DOHH2 (cell line): ENCODE measurements around the gene AP1AR.

ENCODE experiments used
- H3F3A ChIP-seq: fragments of 200-600 bp; sonication (generic), shearing (Covaris generic); 2 replicates; pipeline ENCODE4 v1.6.0; 2016; ENCODE audit warnings: antibody characterized with exemption, mild to moderate bottlenecking; ENCODE audit not compliant: control insufficient read depth, insufficient read depth
- H3K27ac ChIP-seq: fragments of 200-600 bp; sonication (generic); 2 replicates; pipeline ENCODE4 v1.5.1; 2014; ENCODE audit warnings: low read depth, mild to moderate bottlenecking, low read length, moderate library complexity
- H3K27me3 ChIP-seq: fragments of 200-600 bp; sonication (generic); 2 replicates; pipeline ENCODE4 v1.6.1; 2014; ENCODE audit warnings: mild to moderate bottlenecking, low read length, mixed read lengths; ENCODE audit not compliant: control insufficient read depth
- H3K36me3 ChIP-seq: fragments of 200-600 bp; sonication (generic); 2 replicates; pipeline ENCODE4 v1.6.1; 2014; ENCODE audit warnings: mild to moderate bottlenecking, low read length, moderate library complexity, mixed read lengths; ENCODE audit not compliant: control insufficient read depth
- H3K4me1 ChIP-seq: fragments of 200-600 bp; sonication (generic); 2 replicates; pipeline ENCODE4 v1.6.1; 2014; ENCODE audit warnings: mild to moderate bottlenecking, low read length, mixed read lengths; ENCODE audit not compliant: control insufficient read depth
- H3K4me2 ChIP-seq: fragments of 200-600 bp; sonication (generic); 2 replicates; pipeline ENCODE4 v1.6.0; 2014; ENCODE audit warnings: mild to moderate bottlenecking, low read length, moderate library complexity
- H3K4me3 ChIP-seq: fragments of 200-600 bp; sonication (generic); 2 replicates; pipeline ENCODE4 v1.5.1; 2014; ENCODE audit warnings: mild to moderate bottlenecking, low read length, mixed read lengths
- H3K79me2 ChIP-seq: fragments of 200-600 bp; sonication (generic); 2 replicates; pipeline ENCODE4 v1.6.1; 2014; ENCODE audit warnings: mild to moderate bottlenecking, low read length, mixed read lengths; ENCODE audit not compliant: control insufficient read depth
- H3K9me2 ChIP-seq: fragments of 200-600 bp; sonication (generic); replicated peaks from 2 replicates; pipeline ENCODE4 v1.6.1; 2014; ENCODE audit warnings: mild to moderate bottlenecking, low read length, mixed read lengths; ENCODE audit not compliant: control insufficient read depth
- H3K9me3 ChIP-seq: fragments of 200-600 bp; sonication (generic); 2 replicates; pipeline ENCODE4 v1.6.1; 2014; ENCODE audit warnings: antibody characterized with exemption, low read length, mixed read lengths; ENCODE audit not compliant: control insufficient read depth, insufficient read depth
- H4K20me1 ChIP-seq: fragments of 200-600 bp; sonication (generic); 2 replicates; pipeline ENCODE4 v1.6.0; 2014; ENCODE audit warnings: low read depth, mild to moderate bottlenecking, antibody characterized with exemption, low read length, moderate library complexity; ENCODE audit not compliant: control insufficient read depth, insufficient read depth
- EZH2phosphoT487 ChIP-seq: fragments of 200-600 bp; sonication (generic); IDR thresholded peaks from 2 replicates; pipeline ENCODE4 v1.6.1; 2017; ENCODE audit warnings: borderline replicate concordance, mild to moderate bottlenecking, antibody characterized with exemption, low read length, moderate library complexity, mixed read lengths
- TF ChIP-seq, protein P1 (sequence below): fragments of 200-600 bp; sonication (generic); IDR thresholded peaks from one replicate; pipeline ENCODE4 v1.5.1; 2014; ENCODE audit warnings: antibody characterized with exemption, mild to moderate bottlenecking, low read depth, low read length; ENCODE audit not compliant: poor library complexity, severe bottlenecking

The AP1AR gene

GRCh38 chr4:112213856-112214255, 17.7 kb upstream of the AP1AR start:
- no peaks in the 10 kb centered on the region; the same call in 1 of the 2 replicates for H3F3A ChIP-seq
- H3K79me2 ChIP-seq: no peaks in the 10 kb centered on the region
- no peak overlapping the region for H3K27ac ChIP-seq
- H3K27me3 ChIP-seq: no peaks in the 10 kb centered on the region
- H3K9me3 ChIP-seq: no peaks in the 10 kb centered on the region
- H3K36me3 ChIP-seq: no peaks in the 10 kb centered on the region
- no peaks in the 10 kb centered on the region for H3K9me2 ChIP-seq
- no peak overlapping the region; the same call in 1 of the 2 replicates for H3K4me2 ChIP-seq
- no peak for TF ChIP-seq EZH2phosphoT487
- TF ChIP-seq, protein P1, sequence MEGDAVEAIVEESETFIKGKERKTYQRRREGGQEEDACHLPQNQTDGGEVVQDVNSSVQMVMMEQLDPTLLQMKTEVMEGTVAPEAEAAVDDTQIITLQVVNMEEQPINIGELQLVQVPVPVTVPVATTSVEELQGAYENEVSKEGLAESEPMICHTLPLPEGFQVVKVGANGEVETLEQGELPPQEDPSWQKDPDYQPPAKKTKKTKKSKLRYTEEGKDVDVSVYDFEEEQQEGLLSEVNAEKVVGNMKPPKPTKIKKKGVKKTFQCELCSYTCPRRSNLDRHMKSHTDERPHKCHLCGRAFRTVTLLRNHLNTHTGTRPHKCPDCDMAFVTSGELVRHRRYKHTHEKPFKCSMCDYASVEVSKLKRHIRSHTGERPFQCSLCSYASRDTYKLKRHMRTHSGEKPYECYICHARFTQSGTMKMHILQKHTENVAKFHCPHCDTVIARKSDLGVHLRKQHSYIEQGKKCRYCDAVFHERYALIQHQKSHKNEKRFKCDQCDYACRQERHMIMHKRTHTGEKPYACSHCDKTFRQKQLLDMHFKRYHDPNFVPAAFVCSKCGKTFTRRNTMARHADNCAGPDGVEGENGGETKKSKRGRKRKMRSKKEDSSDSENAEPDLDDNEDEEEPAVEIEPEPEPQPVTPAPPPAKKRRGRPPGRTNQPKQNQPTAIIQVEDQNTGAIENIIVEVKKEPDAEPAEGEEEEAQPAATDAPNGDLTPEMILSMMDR: no peak
- no peaks in the 10 kb centered on the region for H4K20me1 ChIP-seq
- no peak overlapping the region for H3K4me3 ChIP-seq
- H3K4me1 ChIP-seq: peaks cover 24% of the 10 kb centered on the region

- Histone ChIP-seq H3K79me2 (no peaks in the 10 kb centered on the region), H3K4me3 (no peak overlapping the region), H3K4me2 (peak overlapping the region; percentile 17; the same call in 1 of the 2 replicates), H3K27me3 (no peaks in the 10 kb centered on the region), H3K36me3 (no peaks in the 10 kb centered on the region), H3K9me3 (no peaks in the 10 kb centered on the region), H3K4me1 (peaks cover 24% of the 10 kb centered on the region), H4K20me1 (no peaks in the 10 kb centered on the region), H3K9me2 (no peaks in the 10 kb centered on the region), H3F3A (no peaks in the 10 kb centered on the region; the same call in 1 of the 2 replicates), H3K27ac (no peak overlapping the region)
- TF ChIP-seq EZH2phosphoT487: no peak
- TF ChIP-seq, protein P1: peak; percentile 51
These were observed 17.0 kb upstream of the AP1AR start for GRCh38 chr4:112214390-112215264.

DNA sequence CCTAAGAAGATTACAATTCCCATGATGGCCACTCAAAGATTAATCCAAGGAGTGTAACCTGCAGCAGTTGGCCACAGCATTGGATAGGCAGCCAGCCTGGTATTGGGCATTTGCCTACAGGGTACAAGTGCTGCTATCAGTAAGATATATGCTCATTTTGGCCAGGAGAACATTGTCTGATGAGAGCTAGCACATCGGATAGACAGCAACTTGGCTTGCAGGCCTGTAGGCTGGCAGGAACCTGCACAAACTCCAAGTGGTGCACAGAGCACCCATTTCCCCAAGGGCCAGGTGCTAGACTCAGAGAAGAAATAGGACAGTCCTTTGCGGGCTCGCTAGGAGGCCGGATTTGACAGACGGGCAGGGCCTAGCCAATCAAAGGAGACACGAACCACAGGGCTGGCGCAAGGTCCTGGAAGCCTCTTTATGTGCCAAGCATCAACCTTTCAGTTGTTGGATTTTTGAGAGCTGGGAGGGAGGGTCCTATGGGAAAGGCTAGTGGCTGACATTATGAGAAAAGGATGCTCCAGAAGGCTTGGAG, 11.7 kb upstream of the AP1AR start:
- no peaks in the 10 kb centered on the region for H3K27me3 ChIP-seq
- H3K4me3 ChIP-seq: no peak overlapping the region
- no peak overlapping the region for H3K4me2 ChIP-seq
- no peaks in the 10 kb centered on the region for H4K20me1 ChIP-seq
- no peaks in the 10 kb centered on the region for H3K9me2 ChIP-seq
- no peak for TF ChIP-seq EZH2phosphoT487
- TF ChIP-seq, protein P1: no peak
- no peaks in the 10 kb centered on the region; the same call in 1 of the 2 replicates for H3F3A ChIP-seq
- no peak overlapping the region for H3K27ac ChIP-seq
- H3K9me3 ChIP-seq: no peaks in the 10 kb centered on the region
- H3K4me1 ChIP-seq: peaks cover 1% of the 10 kb centered on the region
- H3K79me2 ChIP-seq: no peaks in the 10 kb centered on the region
- no peaks in the 10 kb centered on the region for H3K36me3 ChIP-seq
